B cell (primary cell): ENCODE measurements around the gene SYNJ1. TPM values are rescaled to one million over a fixed set of nuclear protein-coding genes. Genes with fewer than 3 reads are reported as not detected.
"Not testable (repeated sequence)": the region's sequence is repeated elsewhere in the genome, so short reads cannot be mapped to it uniquely, and the experiment has no call there.

Source experiments
- ATAC-seq: fragments of 200-7000 bp; cut with Tn5 transposase; one replicate; pipeline ENCODE4 v1.10.0; 2021; ENCODE audit warnings: low read depth, mild to moderate bottlenecking, moderate number of reproducible peaks, moderate library complexity
- CTCF ChIA-PET: fragments of 350-600 bp; sonication (Branson Sonifier 250); formaldehyde crosslinking; loops from one replicate; lab custom pipeline; 2021; ENCODE audit warnings: antibody characterized with exemption, inconsistent platforms; lab: Charles Lee
- POLR2A ChIA-PET: fragments of 350-600 bp; sonication (Branson Sonifier 250); formaldehyde crosslinking; loops from one replicate; lab custom pipeline; 2021; ENCODE audit warnings: antibody characterized with exemption; lab: Charles Lee
- DNase-seq: peaks from one replicate; pipeline ENCODE4 v3.0.0; 2013
- H2AFZ ChIP-seq: 2 replicates; pipeline ENCODE4 v1.6.1; 2012; ENCODE audit warnings: mild to moderate bottlenecking, low read depth, low read length; ENCODE audit not compliant: insufficient read depth, poor library complexity, severe bottlenecking
- H3K27ac ChIP-seq, 2 donors: 1 replicate in 1 of 2; 2 replicates in 1 of 2; pipeline ENCODE4 v1.5.1; 2012 to 2013; ENCODE audit warnings: low read length in 2 of 2, mild to moderate bottlenecking in 2 of 2, moderate library complexity in 1 of 2
- H3K27me3 ChIP-seq, 4 experiments: fragments of 200-600 bp in 1 of 4; sonication (generic) in 1 of 4; replicated peaks in 1 of 4; 1 replicate in 2 of 4; 2 replicates in 2 of 4; pipeline versions ENCODE4 v1.6.1 to v1.7.0; 2013 to 2016; ENCODE audit warnings: low read length in 3 of 4, mild to moderate bottlenecking in 2 of 4, mixed read lengths in 1 of 4, moderate library complexity in 1 of 4; ENCODE audit not compliant: insufficient read depth in 4 of 4, control insufficient read depth in 3 of 4; ENCODE audit errors: control extremely low read depth in 1 of 4
- H3K36me3 ChIP-seq, 2 experiments: replicated peaks in 1 of 2; 1 replicate in 1 of 2; 2 replicates in 1 of 2; pipeline versions ENCODE4 v1.6.1 to v1.7.1; 2013; ENCODE audit warnings: low read length in 1 of 2; ENCODE audit not compliant: insufficient read depth in 2 of 2, control insufficient read depth in 1 of 2; ENCODE audit errors: control extremely low read depth in 1 of 2, extremely low read depth in 1 of 2
- H3K4me1 ChIP-seq, 2 donors: fragments of 200-600 bp in 1 of 2; sonication (generic) in 1 of 2; 1 replicate in 1 of 2; 2 replicates in 1 of 2; pipeline versions ENCODE4 v1.5.1 to v1.6.1; 2013 to 2017; ENCODE audit warnings: low read length in 2 of 2; ENCODE audit not compliant: control insufficient read depth in 2 of 2, insufficient read depth in 2 of 2
- H3K4me2 ChIP-seq: replicated peaks from 2 replicates; pipeline ENCODE3; 2012; ENCODE audit warnings: mild to moderate bottlenecking, low read depth, low read length; ENCODE audit not compliant: poor library complexity, severe bottlenecking
- H3K4me3 ChIP-seq, 5 experiments: fragments of 200-600 bp in 1 of 5; sonication (generic) in 1 of 5; 1 replicate in 3 of 5; 2 replicates in 2 of 5; pipeline versions ENCODE4 v1.5.1 to v1.7.0; 2011 to 2016; ENCODE audit warnings: low read length in 4 of 5, mild to moderate bottlenecking in 4 of 5, low read depth in 2 of 5, control low read depth in 1 of 5, moderate library complexity in 1 of 5; ENCODE audit not compliant: insufficient read depth in 1 of 5; ENCODE audit errors: control extremely low read depth in 1 of 5, extremely low read depth in 1 of 5
- H3K79me2 ChIP-seq: fragments of 200-600 bp; sonication (generic); one replicate; pipeline ENCODE4 v1.6.0; 2016; ENCODE audit warnings: low read length; ENCODE audit not compliant: control insufficient read depth, insufficient read depth
- H3K9ac ChIP-seq: fragments of 200-600 bp; sonication (generic); 2 replicates; pipeline ENCODE4 v1.6.1; 2017; ENCODE audit warnings: mild to moderate bottlenecking, low read length, moderate library complexity
- H3K9me3 ChIP-seq, 3 donors: one replicate each; pipeline versions ENCODE4 v1.6.1 to v1.7.1; 2013; ENCODE audit warnings: low read length in 2 of 3; ENCODE audit not compliant: control insufficient read depth in 2 of 3, insufficient read depth in 1 of 3; ENCODE audit errors: control extremely low read depth in 1 of 3
- H4K20me1 ChIP-seq: 2 replicates; pipeline ENCODE4 v1.6.0; 2012; ENCODE audit warnings: mild to moderate bottlenecking, low read length; ENCODE audit not compliant: insufficient read depth, control insufficient read depth, poor library complexity, severe bottlenecking
- H3K27ac Mint-ChIP-seq: one replicate; pipeline ENCODE4 v1.8.0; 2021; ENCODE audit warnings: mixed read lengths
- H3K27me3 Mint-ChIP-seq: one replicate; pipeline ENCODE4 v1.8.0; 2021; ENCODE audit warnings: mixed read lengths
- H3K4me1 Mint-ChIP-seq: one replicate; pipeline ENCODE4 v1.8.0; 2021; ENCODE audit warnings: mixed read lengths
- H3K4me3 Mint-ChIP-seq: one replicate; pipeline ENCODE4 v1.8.0; 2021; ENCODE audit warnings: mixed read lengths
- H3K9me3 Mint-ChIP-seq: one replicate; pipeline ENCODE4 v1.8.0; 2022; ENCODE audit warnings: mixed read lengths; ENCODE audit not compliant: insufficient read depth
- EZH2 ChIP-seq: IDR thresholded peaks from 2 replicates; pipeline ENCODE4 v1.6.1; 2012; ENCODE audit warnings: borderline replicate concordance, low read depth, mild to moderate bottlenecking, moderate library complexity, low read length; ENCODE audit not compliant: insufficient read depth, poor library complexity, severe bottlenecking
- WGBS: methylation state at CpG from one replicate; pipeline ENCODE4 v1.1.5; 2013; ENCODE audit warnings: missing lambda C conversion rate; ENCODE audit not compliant: insufficient coverage; 5-methylcytosine and 5-hydroxymethylcytosine counted together
- intact Hi-C: fragments of 100-400 bp; cut with micrococcal nuclease; formaldehyde crosslinking; loops from one replicate; pipeline ENCODE4 v1.10.0; 2022
- polyA plus RNA-seq: library from polyadenylated mRNA; depleted of rRNA; stranded (reverse); fragments of >200 nt; gene quantifications from 2 replicates; pipeline ENCODE4 v1.2.3, GENCODE V29; 2012
- total RNA-seq, 2 donors: library from RNA; stranded (reverse); fragments of 120-200 nt in 1 of 2; gene quantifications; 1 replicate in 1 of 2; 2 replicates in 1 of 2; pipeline versions ENCODE4 v1.2.3 to v1.2.4, GENCODE V29; 2013 to 2022
- TF ChIP-seq, protein P1 (sequence below): fragments of 200-600 bp; IDR thresholded peaks from one replicate; pipeline ENCODE4 v1.8.0; 2022; ENCODE audit warnings: antibody characterized with exemption, mild to moderate bottlenecking

Gene SYNJ1
- total and polyA plus RNA-seq, 2 donors (not counting 1 experiment from before 2014, with no cell fraction given) = 2.2 to 9.4 TPM

DNA sequence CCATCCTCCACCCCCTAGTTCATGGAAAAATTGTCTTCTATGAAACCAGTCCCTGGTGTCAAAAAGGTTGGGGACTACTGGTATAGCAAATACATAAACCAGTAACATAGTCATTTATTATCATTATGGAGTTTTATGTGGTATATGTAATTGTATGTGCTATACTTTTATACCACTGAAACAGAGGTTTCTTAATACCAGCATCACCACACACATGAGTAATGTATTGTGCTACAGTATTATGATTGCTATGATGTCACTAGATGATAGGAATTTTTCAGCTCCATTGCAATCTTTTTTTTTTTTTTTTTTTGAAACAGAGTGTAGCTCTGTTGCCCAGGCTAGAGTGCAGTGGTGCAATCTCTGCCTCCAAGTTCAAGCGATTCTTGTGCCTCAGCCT, 49.5 kb upstream of the SYNJ1 start:
- Histone ChIP-seq H4K20me1 (no peaks in the 10 kb centered on the region), H3K36me3 (no peaks in the 10 kb centered on the region), H3K4me2 (no peak overlapping the region), H3K27me3 (no peaks in the 10 kb centered on the region), H3K4me3 (no peak overlapping the region), H3K27ac (no peak overlapping the region), H2AFZ (no peak overlapping the region), H3K9ac (no peak overlapping the region), H3K4me1 (peaks cover 9 to 12% of the 10 kb centered on the region in 2 donors), H3K9me3 (no peaks in the 10 kb centered on the region), H3K79me2 (peaks cover 6% of the 10 kb centered on the region)
- POLR2A ChIA-PET = no interaction called here
- no peaks in the 10 kb centered on the region for H3K9me3 Mint-ChIP-seq
- DNase-seq (no peak), ATAC-seq (no peak)
- WGBS = no CpG with 5 or more reads among the region's 1 CpG
- no peak overlapping the region for H3K4me3 Mint-ChIP-seq
- CTCF ChIA-PET = no interaction called here
- peaks cover 12% of the 10 kb centered on the region for H3K4me1 Mint-ChIP-seq
- TF ChIP-seq, protein P1, sequence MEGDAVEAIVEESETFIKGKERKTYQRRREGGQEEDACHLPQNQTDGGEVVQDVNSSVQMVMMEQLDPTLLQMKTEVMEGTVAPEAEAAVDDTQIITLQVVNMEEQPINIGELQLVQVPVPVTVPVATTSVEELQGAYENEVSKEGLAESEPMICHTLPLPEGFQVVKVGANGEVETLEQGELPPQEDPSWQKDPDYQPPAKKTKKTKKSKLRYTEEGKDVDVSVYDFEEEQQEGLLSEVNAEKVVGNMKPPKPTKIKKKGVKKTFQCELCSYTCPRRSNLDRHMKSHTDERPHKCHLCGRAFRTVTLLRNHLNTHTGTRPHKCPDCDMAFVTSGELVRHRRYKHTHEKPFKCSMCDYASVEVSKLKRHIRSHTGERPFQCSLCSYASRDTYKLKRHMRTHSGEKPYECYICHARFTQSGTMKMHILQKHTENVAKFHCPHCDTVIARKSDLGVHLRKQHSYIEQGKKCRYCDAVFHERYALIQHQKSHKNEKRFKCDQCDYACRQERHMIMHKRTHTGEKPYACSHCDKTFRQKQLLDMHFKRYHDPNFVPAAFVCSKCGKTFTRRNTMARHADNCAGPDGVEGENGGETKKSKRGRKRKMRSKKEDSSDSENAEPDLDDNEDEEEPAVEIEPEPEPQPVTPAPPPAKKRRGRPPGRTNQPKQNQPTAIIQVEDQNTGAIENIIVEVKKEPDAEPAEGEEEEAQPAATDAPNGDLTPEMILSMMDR = no peak
- no peak for TF ChIP-seq EZH2
- H3K27ac Mint-ChIP-seq = no peak overlapping the region
- H3K27me3 Mint-ChIP-seq = no peaks in the 10 kb centered on the region
- intact Hi-C loops = loop anchor here (10.0 kb wide), 1 partner anchor 548 kb away; the partner anchor contains the start of gene IFNAR1

DNA sequence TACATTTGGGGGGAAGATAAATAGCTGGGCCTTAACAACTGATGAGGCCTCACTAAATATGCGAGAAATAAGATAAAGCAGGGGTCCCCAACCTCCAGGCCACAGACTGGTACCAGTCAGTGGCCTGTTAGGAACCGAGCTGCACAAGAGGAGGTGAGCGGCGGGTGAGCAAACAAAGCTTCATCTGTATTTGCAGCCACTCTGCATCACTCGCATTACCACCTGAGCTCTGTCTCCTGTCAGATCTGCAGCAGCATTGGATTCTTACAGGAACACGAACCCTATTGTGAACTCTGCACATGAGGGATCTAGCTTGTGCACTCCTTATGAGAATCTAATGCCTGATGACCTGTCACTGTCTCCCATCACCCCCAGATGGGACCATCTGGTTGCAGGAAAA, 48.9 kb upstream of the SYNJ1 start:
- POLR2A ChIA-PET = no interaction called here
- CTCF ChIA-PET = no interaction called here
- intact Hi-C loops = loop anchor here (10.0 kb wide), 1 partner anchor 548 kb away; the partner anchor contains the start of gene IFNAR1

DNA sequence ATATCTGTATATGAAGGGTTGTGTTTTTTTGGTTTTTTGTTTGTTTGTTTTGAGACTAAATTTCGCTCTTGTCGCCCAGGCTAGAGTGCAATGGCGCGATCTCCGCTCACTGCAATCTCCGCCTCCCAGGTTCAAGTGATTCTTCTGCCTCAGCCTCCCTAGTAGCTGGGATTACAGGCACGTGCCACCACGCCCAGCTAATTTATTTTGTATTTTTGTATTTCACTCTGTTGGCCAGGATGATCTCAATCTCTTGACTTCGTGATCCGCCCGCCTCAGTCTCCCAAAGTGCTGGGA, 45.2 kb upstream of the SYNJ1 start:
- not testable (repeated sequence) for H3K9ac ChIP-seq, H3K9me3 ChIP-seq, ATAC-seq, DNase-seq, H3K27me3 ChIP-seq, H3K36me3 ChIP-seq, H3K4me3 ChIP-seq, H3K9me3 Mint-ChIP-seq, H3K27me3 Mint-ChIP-seq
- ChIA-PET POLR2A (interaction anchor here (1.0 kb wide), 2 partner anchors 48 to 161 kb away, joined by 4 read pairs; partner anchors contain the start of gene CFAP298), CTCF (interaction anchor here (2.5 kb wide), 1 partner anchor 54 kb away, joined by 8 read pairs; no protein-coding TSS in a partner anchor)
- WGBS = 96% methylated on average over 7 of the region's 11 CpGs
- Histone ChIP-seq H2AFZ (peak overlapping the region; percentile 87), H4K20me1 (peaks cover 27% of the 10 kb centered on the region), H3K4me1 (peaks cover 12 to 19% of the 10 kb centered on the region in 2 donors), H3K79me2 (peaks cover 37% of the 10 kb centered on the region), H3K27ac (peak overlapping the region in 1 of 2 donors; percentile 83), H3K4me2 (peak overlapping the region; percentile 88)
- Mint-ChIP-seq H3K4me3 (peak overlapping the region; percentile 95), H3K4me1 (peaks cover 36% of the 10 kb centered on the region), H3K27ac (peak overlapping the region; percentile 96)
- intact Hi-C loops = loop anchor here (5.0 to 10.0 kb wide), 3 partner anchors 552 to 1116 kb away; partner anchors contain the start of genes IFNAR1, SCAF4 and SOD1

More for the DNA sequence above, 48.9 kb upstream of the SYNJ1 start:
- DNase-seq (no peak), ATAC-seq (no peak)
- H3K36me3 ChIP-seq = no peaks in the 10 kb centered on the region
- Mint-ChIP-seq H3K4me1 (peaks cover 14% of the 10 kb centered on the region), H3K9me3 (no peaks in the 10 kb centered on the region), H3K27ac (no peak overlapping the region), H3K4me3 (no peak overlapping the region), H3K27me3 (no peaks in the 10 kb centered on the region)
- H3K4me2 ChIP-seq = no peak overlapping the region
- H3K9me3 ChIP-seq = peaks cover 0 to 3% (median 0%) of the 10 kb centered on the region in 3 donors
- H3K9ac ChIP-seq = no peak overlapping the region
- WGBS = 98% methylated on average over 6 of the region's 6 CpGs
- H2AFZ ChIP-seq = no peak overlapping the region
- H3K27ac ChIP-seq = no peak overlapping the region
- no peaks in the 10 kb centered on the region for H3K27me3 ChIP-seq
- no peak overlapping the region for H3K4me3 ChIP-seq
- peaks cover 9 to 12% of the 10 kb centered on the region in 2 donors for H3K4me1 ChIP-seq
- peaks cover 6% of the 10 kb centered on the region for H3K79me2 ChIP-seq
- no peaks in the 10 kb centered on the region for H4K20me1 ChIP-seq
- TF ChIP-seq, protein P1 = no peak
- no peak for TF ChIP-seq EZH2
